H9 (cell line): ENCODE data around the gene TRAF3IP1. TPM values are rescaled to one million over a fixed set of nuclear protein-coding genes. Genes with fewer than 3 reads are reported as not detected.

ENCODE experiments used
- DNase-seq: peaks from one replicate; pipeline ENCODE4 v3.0.0-alpha.2; 2017
- H2AFZ ChIP-seq: one replicate; pipeline ENCODE4 v1.6.1; 2013; ENCODE audit warnings: mild to moderate bottlenecking, low read length, control low read depth, moderate library complexity
- H2AK5ac ChIP-seq: 2 replicates; pipeline ENCODE4 v1.6.1; 2013; ENCODE audit warnings: low read length, control low read depth, mixed read lengths; ENCODE audit not compliant: insufficient read length
- H2BK120ac ChIP-seq: one replicate; pipeline ENCODE4 v1.6.1; 2013; ENCODE audit warnings: low read depth, mild to moderate bottlenecking, low read length, control low read depth, inconsistent platforms; ENCODE audit not compliant: poor library complexity, severe bottlenecking
- H2BK12ac ChIP-seq: 2 replicates; pipeline ENCODE4 v1.6.1; 2013; ENCODE audit warnings: low read length, control low read depth, mixed read lengths, low read depth; ENCODE audit not compliant: insufficient read length
- H2BK15ac ChIP-seq: 2 replicates; pipeline ENCODE4 v1.6.1; 2013; ENCODE audit warnings: low read depth, low read length, control low read depth
- H2BK20ac ChIP-seq: one replicate; pipeline ENCODE4 v1.6.1; 2013; ENCODE audit warnings: low read depth, mild to moderate bottlenecking, low read length, control low read depth, inconsistent platforms; ENCODE audit not compliant: poor library complexity, severe bottlenecking
- H2BK5ac ChIP-seq: 2 replicates; pipeline ENCODE4 v1.6.1; 2013; ENCODE audit warnings: low read length, control low read depth, mixed read lengths; ENCODE audit not compliant: insufficient read length
- H3K14ac ChIP-seq: 2 replicates; pipeline ENCODE4 v1.6.1; 2013; ENCODE audit warnings: low read length, control low read depth; ENCODE audit not compliant: insufficient read depth
- H3K18ac ChIP-seq: 2 replicates; pipeline ENCODE4 v1.6.1; 2013; ENCODE audit warnings: low read depth, mild to moderate bottlenecking, mixed read lengths, low read length, control low read depth; ENCODE audit not compliant: insufficient read length
- H3K23ac ChIP-seq: 2 replicates; pipeline ENCODE4 v1.6.1; 2013; ENCODE audit warnings: low read length, control low read depth, mixed read lengths, low read depth; ENCODE audit not compliant: insufficient read length
- H3K23me2 ChIP-seq: 2 replicates; pipeline ENCODE4 v1.6.1; 2013; ENCODE audit warnings: low read depth, mild to moderate bottlenecking, mixed read lengths, low read length, control low read depth; ENCODE audit not compliant: insufficient read length, poor library complexity, severe bottlenecking
- H3K27ac ChIP-seq: 2 replicates; pipeline ENCODE4 v1.5.1; 2013; ENCODE audit warnings: low read length, control low read depth, mixed read lengths, low read depth; ENCODE audit not compliant: insufficient read length
- H3K27me3 ChIP-seq: 2 replicates; pipeline ENCODE4 v1.6.1; 2013; ENCODE audit warnings: low read length, control low read depth, inconsistent platforms; ENCODE audit not compliant: insufficient read depth
- H3K4ac ChIP-seq: 2 replicates; pipeline ENCODE4 v1.6.1; 2013; ENCODE audit warnings: low read depth, mild to moderate bottlenecking, control low read depth, inconsistent platforms, low read length, moderate library complexity
- H3K4me1 ChIP-seq: 2 replicates; pipeline ENCODE4 v1.6.1; 2013; ENCODE audit warnings: low read length, control low read depth, inconsistent platforms; ENCODE audit not compliant: insufficient read depth
- H3K4me2 ChIP-seq: 2 replicates; pipeline ENCODE4 v1.6.1; 2013; ENCODE audit warnings: low read length, control low read depth, mixed read lengths; ENCODE audit not compliant: insufficient read length, insufficient read depth
- H3K56ac ChIP-seq: 2 replicates; pipeline ENCODE4 v1.6.1; 2013; ENCODE audit warnings: low read depth, mild to moderate bottlenecking, mixed read lengths, low read length, control low read depth; ENCODE audit not compliant: insufficient read length
- H3K79me1 ChIP-seq: 2 replicates; pipeline ENCODE4 v1.6.1; 2013; ENCODE audit warnings: low read depth, mild to moderate bottlenecking, moderate library complexity, low read length, control low read depth, inconsistent platforms; ENCODE audit not compliant: insufficient read depth, poor library complexity, severe bottlenecking
- H3K79me2 ChIP-seq: 2 replicates; pipeline ENCODE4 v1.6.1; 2013; ENCODE audit warnings: low read length, control low read depth, inconsistent platforms; ENCODE audit not compliant: insufficient read depth
- H3K9ac ChIP-seq: 2 replicates; pipeline ENCODE4 v1.6.1; 2013; ENCODE audit warnings: low read length, control low read depth, mixed read lengths; ENCODE audit not compliant: insufficient read length; ENCODE audit errors: extremely low read depth
- H3K9me3 ChIP-seq: one replicate; pipeline ENCODE4 v1.6.1; 2013; ENCODE audit warnings: low read depth, low read length, inconsistent platforms; ENCODE audit not compliant: control insufficient read depth
- H3T11ph ChIP-seq: one replicate; pipeline ENCODE4 v1.6.1; 2013; ENCODE audit warnings: mild to moderate bottlenecking, low read length, control low read depth, inconsistent platforms
- H4K20me1 ChIP-seq: one replicate; pipeline ENCODE4 v1.6.1; 2013; ENCODE audit not compliant: control insufficient read depth, insufficient read length, insufficient read depth
- H4K5ac ChIP-seq: 2 replicates; pipeline ENCODE4 v1.6.1; 2013; ENCODE audit warnings: low read depth, mild to moderate bottlenecking, mixed read lengths, low read length, control low read depth; ENCODE audit not compliant: insufficient read length
- H4K8ac ChIP-seq: replicated peaks from 2 replicates; pipeline ENCODE4 v1.6.1; 2013; ENCODE audit warnings: low read length, control low read depth, mixed read lengths, low read depth; ENCODE audit not compliant: insufficient read length
- H4K91ac ChIP-seq: 2 replicates; pipeline ENCODE4 v1.6.1; 2013; ENCODE audit warnings: low read depth, mild to moderate bottlenecking, moderate library complexity, mixed read lengths, low read length, control low read depth; ENCODE audit not compliant: insufficient read length
- H3K27ac Mint-ChIP-seq, 3 experiments: 2 replicates in 2 of 3; 3 replicates in 1 of 3; pipeline ENCODE4 v1.8.0; 2020 to 2021; ENCODE audit warnings: mixed read lengths in 3 of 3, mild to moderate bottlenecking in 1 of 3, moderate library complexity in 1 of 3
- H3K27me3 Mint-ChIP-seq: 2 replicates; pipeline ENCODE4 v1.8.0; 2021; ENCODE audit warnings: low read depth, mild to moderate bottlenecking, moderate library complexity, mixed read lengths
- H3K36me3 Mint-ChIP-seq, 3 experiments: 2 replicates in 2 of 3; 3 replicates in 1 of 3; pipeline ENCODE4 v1.8.0; 2020 to 2021; ENCODE audit warnings: low read depth in 3 of 3, mixed read lengths in 3 of 3; ENCODE audit not compliant: insufficient read depth in 1 of 3
- H3K4me1 Mint-ChIP-seq, 2 experiments: 2 replicates each; pipeline ENCODE4 v1.8.0; 2020; ENCODE audit warnings: mixed read lengths in 2 of 2
- H3K4me3 Mint-ChIP-seq, 2 experiments: 2 replicates in 1 of 2; 3 replicates in 1 of 2; pipeline ENCODE4 v1.8.0; 2020 to 2021; ENCODE audit warnings: mild to moderate bottlenecking in 2 of 2, mixed read lengths in 2 of 2, moderate library complexity in 1 of 2
- H3K9me3 Mint-ChIP-seq, 2 experiments: 2 replicates in 1 of 2; 3 replicates in 1 of 2; pipeline ENCODE4 v1.8.0; 2020; ENCODE audit warnings: mild to moderate bottlenecking in 2 of 2, mixed read lengths in 2 of 2, moderate library complexity in 1 of 2
- WGBS: extraction: QIAGEN DNeasy Blood & Tissue Kit; methylation state at CpG from one replicate; pipeline ENCODE4 v1.1.7; 2013; ENCODE audit warnings: missing lambda C conversion rate, low lambda C conversion rate, mixed read lengths; ENCODE audit not compliant: insufficient read length; ENCODE audit errors: extremely low coverage; 5-methylcytosine and 5-hydroxymethylcytosine counted together
- total RNA-seq: library from RNA; stranded (reverse); gene quantifications from 2 replicates; pipeline ENCODE4 v1.2.1, GENCODE V29; 2021
- TF ChIP-seq, protein P1 (sequence below): fragments of 200-600 bp; sonication (generic); conservative IDR thresholded peaks from 3 replicates; pipeline ENCODE4 v1.8.0; 2021; ENCODE audit warnings: antibody characterized with exemption, mild to moderate bottlenecking

Gene TRAF3IP1
- total RNA-seq, 1 experiment from 2014 or later: 16.4 TPM

GRCh38 chr2:238359403-238359802 lies 39.1 kb downstream of the TRAF3IP1 start:
- Histone ChIP-seq H3K14ac (no peak overlapping the region), H2BK20ac (no peak overlapping the region), H3K27me3 (no peaks in the 10 kb centered on the region), H2BK120ac (no peak overlapping the region), H3K79me2 (no peaks in the 10 kb centered on the region), H3K27ac (no peak overlapping the region), H3K9ac (no peak overlapping the region), H4K8ac (no peak overlapping the region), H3K4ac (no peak overlapping the region), H3K9me3 (no peaks in the 10 kb centered on the region), H2BK5ac (no peak overlapping the region), H4K5ac (no peak overlapping the region), H2AK5ac (no peak overlapping the region), H3K23ac (no peak overlapping the region), H3T11ph (no peak overlapping the region), H2BK15ac (no peak overlapping the region), H3K79me1 (no peaks in the 10 kb centered on the region), H4K91ac (no peak overlapping the region), H3K4me1 (no peaks in the 10 kb centered on the region), H3K56ac (no peak overlapping the region), H3K4me2 (no peak overlapping the region), H2AFZ (no peak overlapping the region), H4K20me1 (no peaks in the 10 kb centered on the region), H3K23me2 (no peaks in the 10 kb centered on the region), H2BK12ac (no peak overlapping the region), H3K18ac (no peak overlapping the region)
- Mint-ChIP-seq H3K4me1 (no peaks in the 10 kb centered on the region), H3K27me3 (no peaks in the 10 kb centered on the region), H3K27ac (no peak overlapping the region), H3K9me3 (peaks cover 5 to 6% of the 10 kb centered on the region in 2 experiments; a peak in 3 of 5 replicates), H3K36me3 (peaks cover 16 to 26% (median 17%) of the 10 kb centered on the region in 3 experiments), H3K4me3 (no peak overlapping the region)
- TF ChIP-seq, protein P1, sequence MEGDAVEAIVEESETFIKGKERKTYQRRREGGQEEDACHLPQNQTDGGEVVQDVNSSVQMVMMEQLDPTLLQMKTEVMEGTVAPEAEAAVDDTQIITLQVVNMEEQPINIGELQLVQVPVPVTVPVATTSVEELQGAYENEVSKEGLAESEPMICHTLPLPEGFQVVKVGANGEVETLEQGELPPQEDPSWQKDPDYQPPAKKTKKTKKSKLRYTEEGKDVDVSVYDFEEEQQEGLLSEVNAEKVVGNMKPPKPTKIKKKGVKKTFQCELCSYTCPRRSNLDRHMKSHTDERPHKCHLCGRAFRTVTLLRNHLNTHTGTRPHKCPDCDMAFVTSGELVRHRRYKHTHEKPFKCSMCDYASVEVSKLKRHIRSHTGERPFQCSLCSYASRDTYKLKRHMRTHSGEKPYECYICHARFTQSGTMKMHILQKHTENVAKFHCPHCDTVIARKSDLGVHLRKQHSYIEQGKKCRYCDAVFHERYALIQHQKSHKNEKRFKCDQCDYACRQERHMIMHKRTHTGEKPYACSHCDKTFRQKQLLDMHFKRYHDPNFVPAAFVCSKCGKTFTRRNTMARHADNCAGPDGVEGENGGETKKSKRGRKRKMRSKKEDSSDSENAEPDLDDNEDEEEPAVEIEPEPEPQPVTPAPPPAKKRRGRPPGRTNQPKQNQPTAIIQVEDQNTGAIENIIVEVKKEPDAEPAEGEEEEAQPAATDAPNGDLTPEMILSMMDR: no peak
- no peak for DNase-seq
- WGBS: no CpG with 5 or more reads among the region's 3 CpGs
